NCI-H1694 (cell line): Measurements from ENCODE around the gene HACL1.

Source experiments
- DNase-seq: peaks from one replicate; lab custom pipeline; 2025; lab: John Stamatoyannopoulos, UW

HACL1 gene

DNA sequence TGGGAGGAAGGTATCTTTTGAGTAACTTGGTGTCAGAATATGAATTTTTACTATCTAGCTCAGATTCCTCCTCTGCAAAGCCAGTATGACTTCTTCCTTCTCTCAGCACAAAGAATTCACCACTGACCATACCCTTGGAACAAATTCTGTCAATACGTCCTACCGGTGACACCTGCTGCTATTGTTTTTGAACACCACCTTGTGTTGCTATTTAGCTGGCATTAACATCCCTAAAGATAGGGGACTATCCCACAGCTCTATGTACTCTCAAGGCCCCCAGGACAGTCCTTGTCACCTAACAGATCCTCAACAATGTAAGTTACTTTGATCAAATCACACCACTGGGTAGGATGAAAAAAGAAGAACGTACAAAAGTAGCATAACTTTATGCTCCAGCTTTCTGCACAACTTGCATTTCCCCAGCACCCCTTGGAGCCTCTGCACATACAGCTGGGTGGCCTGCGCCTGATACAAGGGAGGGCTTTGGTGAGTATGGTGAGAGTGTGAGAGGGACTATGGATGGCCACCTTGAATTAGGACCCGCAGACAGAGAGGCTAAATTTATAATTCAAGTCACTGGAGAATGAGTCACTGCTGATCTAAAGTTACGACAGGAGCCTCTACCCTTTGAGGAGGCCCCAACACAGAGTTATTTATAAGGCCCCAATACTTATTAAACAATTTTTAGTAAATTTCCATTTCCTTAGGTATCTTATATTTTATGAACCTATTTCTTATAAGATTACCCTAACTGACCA lies 77.5 kb downstream of the HACL1 start:
- DNase-seq = no peak

DNA sequence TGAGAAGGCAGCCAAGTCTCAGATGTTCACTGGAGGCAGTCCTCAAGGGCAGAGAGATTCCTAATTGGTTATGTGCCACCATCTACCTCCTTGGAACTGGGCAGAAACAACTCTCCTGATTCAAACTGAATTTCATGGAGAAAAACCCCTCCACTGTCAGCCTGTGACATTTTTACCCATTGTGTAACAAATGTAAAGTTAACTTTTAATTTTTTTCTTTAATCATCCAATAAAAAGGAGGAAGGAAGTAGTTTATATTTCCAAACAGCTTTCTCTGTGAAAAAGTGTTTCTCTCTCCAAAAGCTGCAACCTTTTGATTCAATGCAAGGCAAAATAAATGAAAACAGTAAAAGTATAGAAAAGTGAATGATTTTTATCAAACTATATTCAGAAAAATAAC lies 79.4 kb downstream of the HACL1 start:
- DNase-seq = no peak

DNA sequence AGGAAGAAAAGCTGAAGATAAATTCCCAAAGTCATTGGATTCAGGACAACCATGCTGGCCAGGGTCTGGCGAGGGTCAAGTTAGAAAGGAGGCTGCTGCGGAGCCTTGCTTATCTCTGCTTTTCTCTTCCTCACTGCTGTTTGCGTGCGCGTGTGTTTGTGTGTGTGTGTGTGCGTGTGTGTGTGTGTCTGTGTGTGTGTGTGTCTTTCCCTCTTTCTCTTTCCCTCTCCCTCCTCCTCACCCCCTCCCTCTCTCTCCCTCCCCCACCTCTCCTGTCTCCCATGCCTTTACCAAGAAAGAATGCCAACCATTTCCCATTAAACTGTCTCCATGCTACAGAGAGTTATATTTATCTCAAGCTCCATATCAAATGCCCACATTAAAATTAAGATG lies 79.8 kb downstream of the HACL1 start, which contains the start of gene COLQ:
Gene COLQ, minus strand, starts transcription at position 134 of the 393 bp plus-strand sequence. Its CDS starts 81 bp downstream, at position 53.
- DNase-seq = no peak

DNA sequence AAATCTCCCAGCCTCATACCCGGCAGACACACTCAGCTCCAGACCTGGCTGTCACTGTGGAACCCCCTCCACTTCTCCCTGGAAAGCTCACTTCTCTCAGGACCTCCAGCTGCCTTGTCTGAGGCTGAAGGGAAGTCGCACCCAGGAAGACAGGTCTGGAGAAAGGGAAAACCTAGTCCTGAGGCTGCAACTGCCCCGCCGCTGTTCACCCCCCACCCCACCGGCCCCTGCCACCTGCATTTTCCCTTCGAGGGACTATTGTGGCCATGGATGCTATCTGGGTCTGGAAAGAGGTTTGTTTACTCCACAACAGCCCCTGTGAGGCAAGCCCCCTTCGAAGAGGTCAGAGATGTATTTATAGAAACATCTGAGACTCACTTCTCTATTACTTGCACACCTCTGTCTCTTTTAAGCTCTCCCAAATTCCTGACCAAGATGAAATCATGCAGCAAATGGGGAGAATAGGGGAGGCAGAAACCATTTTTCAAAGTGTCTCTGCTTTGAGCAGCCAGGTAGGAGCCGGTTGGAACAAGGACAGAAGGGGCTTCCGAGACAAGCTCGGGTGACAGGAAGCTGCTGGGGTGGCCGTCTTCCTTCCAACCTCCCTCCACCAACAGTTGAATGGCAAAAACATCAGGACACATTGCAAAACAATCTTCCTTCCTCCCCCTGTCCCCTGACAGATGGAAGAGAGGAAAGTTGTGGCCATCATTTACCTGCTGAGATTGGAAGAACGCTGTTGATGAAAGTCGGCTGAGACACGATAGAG lies 80.4 kb downstream of the HACL1 start:
- no peak for DNase-seq

DNA sequence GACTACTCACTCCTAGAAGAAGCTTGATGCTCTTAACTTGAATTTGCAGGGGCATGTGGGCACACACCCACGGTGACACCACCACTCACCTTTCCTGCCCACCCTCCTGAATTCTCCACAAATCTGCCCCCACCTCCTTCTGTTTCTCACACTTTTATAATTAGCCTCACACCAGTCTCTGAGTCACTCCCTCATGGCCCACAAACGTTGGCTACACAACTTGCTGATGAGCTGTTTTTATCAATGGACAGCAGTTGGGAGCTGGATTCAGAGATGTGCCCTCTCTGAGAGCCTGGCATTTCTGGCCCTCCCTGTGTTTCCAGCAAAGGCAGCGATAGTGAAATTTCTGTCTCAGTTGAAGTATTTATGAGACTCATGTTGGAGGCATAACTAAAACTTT lies 81.2 kb downstream of the HACL1 start:
- DNase-seq = no peak

DNA sequence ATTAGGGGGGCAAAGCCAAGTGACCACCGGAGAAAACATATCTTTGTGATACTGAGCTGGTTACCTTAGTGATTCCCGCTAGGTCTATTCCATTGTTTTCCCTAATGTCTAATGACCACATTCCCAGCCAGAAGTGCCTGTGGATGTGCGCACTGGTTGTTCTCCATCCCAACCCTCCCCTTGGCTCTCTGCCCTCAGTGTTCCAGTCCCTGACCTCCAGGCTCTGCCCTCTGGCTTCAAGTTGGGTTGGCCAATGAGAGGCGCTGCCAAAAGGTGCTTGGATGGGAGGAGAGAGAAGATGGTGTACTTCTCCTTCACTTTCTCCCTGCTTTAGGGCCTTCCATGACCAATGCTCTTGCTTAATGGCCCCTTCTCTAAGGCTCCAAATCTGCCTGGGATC lies 82.3 kb downstream of the HACL1 start:
- no peak for DNase-seq

DNA sequence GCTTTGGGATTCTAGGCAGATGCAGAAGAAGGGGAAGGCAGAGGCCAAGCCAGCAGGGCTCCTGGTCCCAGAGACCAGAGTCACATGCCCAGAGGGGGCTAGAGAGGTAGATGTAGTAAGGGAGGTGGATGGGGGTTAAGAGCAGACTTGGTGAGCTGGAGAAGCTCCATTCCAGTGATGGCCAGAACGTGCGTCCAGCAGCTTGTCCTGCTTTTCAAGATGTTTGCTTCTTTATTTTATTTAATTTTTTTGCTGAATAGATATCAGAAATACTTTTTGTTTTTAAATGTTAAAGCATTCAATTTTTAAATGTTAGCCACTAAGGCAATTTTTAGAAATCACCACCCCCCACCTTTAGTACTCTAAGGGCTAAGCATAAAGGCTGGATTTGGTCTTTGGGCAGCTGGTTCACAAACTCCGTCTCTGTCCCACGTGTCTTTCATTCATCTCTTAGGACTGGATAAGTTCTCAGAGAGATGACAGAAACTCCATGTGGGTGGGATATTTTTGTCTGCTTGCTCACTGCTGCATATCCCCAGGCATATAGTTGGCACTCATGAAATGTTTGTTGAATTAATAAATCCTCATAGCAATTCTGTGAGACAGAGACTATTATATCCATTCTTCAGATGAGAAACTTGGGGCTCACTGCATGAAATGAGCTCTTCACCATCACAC lies 86.6 kb downstream of the HACL1 start:
- no peak for DNase-seq

DNA sequence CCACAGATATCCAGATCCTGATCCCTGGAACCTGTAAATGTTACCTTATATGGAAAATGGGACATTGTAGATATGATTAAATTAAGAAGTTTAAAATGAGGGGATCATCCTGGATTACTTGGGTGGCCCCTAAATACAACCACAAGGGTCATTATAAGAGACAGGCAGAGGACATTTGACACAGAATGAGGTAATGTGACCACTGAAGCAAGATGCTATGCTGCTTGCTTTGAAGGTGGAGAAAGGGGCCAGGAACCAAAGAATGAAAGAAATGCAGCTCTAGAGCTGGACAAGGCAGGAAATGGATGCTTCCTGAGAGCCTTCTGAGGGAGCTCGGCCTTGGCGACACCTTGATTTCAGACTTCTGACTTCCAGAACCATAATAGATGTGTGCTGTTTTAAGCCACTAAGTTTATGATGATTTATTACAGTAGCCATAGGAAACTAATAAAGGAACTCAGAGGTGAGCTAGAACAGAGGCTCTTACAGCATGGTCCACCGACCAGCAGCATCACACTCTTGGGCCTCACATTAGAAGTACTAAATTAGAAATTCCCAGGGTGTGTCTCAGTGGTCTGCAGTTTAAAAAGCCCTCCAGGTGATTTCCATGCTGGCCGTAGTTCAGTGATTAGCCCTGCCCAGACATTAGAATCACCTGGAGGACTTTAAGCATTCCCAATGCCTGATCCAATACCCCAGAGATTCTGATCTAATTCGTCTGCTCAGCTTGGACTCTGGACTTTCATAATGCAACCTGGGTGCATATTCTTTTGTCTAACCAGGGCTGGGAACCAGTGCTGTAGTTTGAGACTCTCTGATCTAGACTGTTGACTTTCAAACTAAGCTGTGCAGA lies 87.3 kb downstream of the HACL1 start:
- DNase-seq = no peak

DNA sequence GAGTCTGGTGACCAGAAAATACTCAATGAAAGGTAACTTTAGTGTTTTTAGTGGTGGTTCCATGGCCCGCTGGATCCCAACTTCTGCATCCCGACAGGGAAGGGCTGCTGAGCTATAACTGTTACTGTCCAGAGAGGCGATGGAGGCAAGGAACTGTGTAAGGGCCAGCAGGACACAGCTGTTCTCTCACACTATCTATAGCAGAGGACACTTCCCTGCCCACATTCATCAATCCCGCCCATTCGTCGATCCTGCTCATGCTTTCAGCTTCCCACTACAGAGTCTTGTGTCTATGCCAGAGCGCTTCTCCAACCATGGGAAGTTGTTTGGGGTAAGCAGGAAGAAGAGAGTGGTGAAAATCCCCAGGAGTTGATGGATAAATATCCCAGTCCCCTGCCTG lies 88.3 kb downstream of the HACL1 start:
- DNase-seq = no peak

DNA sequence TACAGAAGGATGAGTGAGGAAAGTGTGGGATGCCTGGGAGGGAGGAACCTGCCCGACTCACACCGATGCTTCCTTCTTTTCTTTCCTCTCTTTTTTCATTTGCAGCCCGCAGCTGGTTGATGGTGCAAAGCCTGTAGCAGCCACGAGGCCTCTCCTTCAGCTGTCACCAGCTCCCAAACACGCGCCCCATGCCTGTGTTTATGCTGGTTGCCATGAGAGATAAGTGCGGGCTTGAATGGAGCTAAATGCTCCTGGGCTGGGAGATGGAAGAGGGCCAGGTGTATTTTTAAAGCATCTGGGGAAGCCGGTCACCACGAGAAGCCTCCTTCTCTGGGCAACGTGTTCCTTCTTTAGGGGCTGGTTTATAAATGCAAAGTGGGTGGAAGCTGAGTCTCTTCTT lies 89.2 kb downstream of the HACL1 start:
- DNase-seq = peak; percentile 13

DNA sequence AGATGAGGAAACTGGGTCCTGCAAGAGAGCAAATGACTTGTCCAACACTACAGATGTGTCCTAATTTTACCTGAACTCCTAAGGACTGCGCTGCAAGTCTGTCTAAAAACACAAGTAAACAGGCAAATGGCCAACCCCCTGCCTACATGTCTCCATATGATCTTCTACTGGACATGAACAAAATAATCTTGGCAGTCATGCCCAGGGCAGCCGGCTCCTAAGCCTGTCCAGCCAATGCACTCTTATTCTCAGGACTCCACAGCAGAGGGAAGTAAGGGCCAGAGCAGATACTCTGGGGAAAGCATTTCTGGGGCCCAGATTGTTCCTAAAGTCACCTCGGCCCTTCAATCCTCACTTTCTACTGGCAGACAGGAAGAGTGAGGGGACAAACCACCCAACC lies 90.2 kb downstream of the HACL1 start:
- DNase-seq = no peak
